D721Med (cell line): ENCODE results near the gene KCTD21.
A peak's percentile ranks its signal among the peaks of the same experiment; 100 is the strongest.

Source experiments
- DNase-seq: peaks from one replicate; pipeline ENCODE4 v3.0.0; 2011; ENCODE audit warnings: low spot score; ENCODE audit not compliant: insufficient read length
- FAIRE-seq: peaks from 2 replicates; lab custom pipeline; 2011; peaks lifted over from hg19 to GRCh38; lab: Jason Lieb, UNC
- CTCF ChIP-seq: IDR thresholded peaks from 2 replicates; pipeline ENCODE4 v1.5.1; 2012; ENCODE audit warnings: mild to moderate bottlenecking, control low read depth; ENCODE audit not compliant: insufficient read depth; ENCODE audit errors: missing control alignments

The KCTD21 gene

GRCh38 chr11:78147807-78148206 lies 40.6 kb downstream of the KCTD21 start:
- FAIRE-seq (no peak), DNase-seq (no peak)
- no peak for TF ChIP-seq CTCF

GRCh38 chr11:78145511-78146025 lies 42.9 kb downstream of the KCTD21 start:
- no peak for FAIRE-seq
- TF ChIP-seq CTCF = no peak
- no peak for DNase-seq

GRCh38 chr11:78140392-78141077 lies 47.9 kb downstream of the KCTD21 start:
- no peak for DNase-seq
- no peak for FAIRE-seq
- no peak for TF ChIP-seq CTCF

- FAIRE-seq = no peak
- TF ChIP-seq CTCF = no peak
- DNase-seq = peak; percentile 97
Measured at GRCh38 chr11:78139422-78140391, 48.7 kb downstream of the KCTD21 start, which contains the start of gene ALG8. ALG8 (minus strand) TSS chr11:78139626; CDS start chr11:78139588, 38 bp downstream.

GRCh38 chr11:78138694-78139421 lies 49.6 kb downstream of the KCTD21 start:
- no peak for TF ChIP-seq CTCF
- no peak for FAIRE-seq

GRCh38 chr11:78138291-78138690 lies 50.1 kb downstream of the KCTD21 start:
- no peak for TF ChIP-seq CTCF
- DNase-seq (no peak), FAIRE-seq (no peak)

More at GRCh38 chr11:78138694-78139421, 49.6 kb downstream of the KCTD21 start:
- no peak for DNase-seq
